ENCODE measurements around the gene PTPN9. TPM values are rescaled to one million over a fixed set of nuclear protein-coding genes. Genes with fewer than 3 reads are reported as not detected.
"Not testable (repeated sequence)": the region's sequence is repeated elsewhere in the genome, so short reads cannot be mapped to it uniquely, and the experiment has no call there.

PTPN9 gene
- total and polyA plus RNA-seq, 2 donors (not counting 1 experiment from before 2014, with no cell fraction given) = 11.8 to 15.5 TPM

DNA sequence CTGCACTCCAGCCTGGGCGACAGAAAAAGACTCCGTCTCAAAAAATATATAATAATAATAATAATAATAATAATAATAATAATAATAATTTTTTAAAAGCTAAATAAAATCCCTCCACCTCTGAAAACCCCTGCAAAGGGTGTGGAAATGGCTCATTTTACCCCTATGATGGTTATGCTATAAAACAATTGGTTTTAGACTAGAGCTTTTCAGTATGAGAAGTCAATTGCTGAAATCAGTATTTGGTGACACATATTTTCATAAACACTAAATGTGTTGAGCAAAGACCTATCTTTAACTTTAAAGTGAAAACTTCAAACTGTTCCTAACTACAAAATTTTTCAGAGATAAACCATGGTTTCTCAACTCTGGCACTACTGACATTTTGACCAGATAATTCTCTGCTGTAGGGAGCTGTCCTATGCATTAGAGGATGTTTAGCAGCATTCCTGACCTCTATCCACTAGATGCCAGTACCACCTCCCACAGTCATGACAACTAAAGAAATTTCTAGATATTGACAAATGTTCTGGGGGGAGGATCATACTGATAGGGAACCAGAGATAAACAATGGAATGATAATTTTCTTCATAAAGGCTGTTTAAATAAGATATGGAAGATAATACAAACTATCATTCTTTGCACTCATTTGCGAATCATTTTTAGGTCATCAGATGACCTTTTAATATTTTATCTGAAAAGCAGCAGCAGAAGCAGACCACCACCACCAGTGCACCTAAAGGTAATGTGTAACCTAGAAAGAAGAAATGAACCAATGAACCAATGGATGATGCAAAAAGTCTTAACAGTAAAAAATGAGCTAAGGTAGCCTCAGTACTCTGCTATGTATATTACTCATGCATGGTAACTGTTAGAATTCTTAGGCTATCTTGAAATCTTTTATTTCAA, 13.8 kb downstream of the PTPN9 start:
- Histone ChIP-seq H3K4me1 (ENCODE audit: control insufficient read depth in 2 of 2, insufficient read depth in 2 of 2, low read length in 2 of 2) (no peaks in the 10 kb centered on the region), H3K9me3 (ENCODE audit: control extremely low read depth in 1 of 3, control insufficient read depth in 2 of 3, insufficient read depth in 1 of 3, low read length in 2 of 3) (no peaks in the 10 kb centered on the region), H4K20me1 (ENCODE audit: control insufficient read depth, insufficient read depth, low read length, poor library complexity, severe bottlenecking) (peaks cover 10% of the 10 kb centered on the region), H2AFZ (ENCODE audit: insufficient read depth, low read depth, low read length, poor library complexity, severe bottlenecking) (no peak overlapping the region), H3K9ac (ENCODE audit: low read length) (no peak overlapping the region), H3K27ac (ENCODE audit: low read length in 2 of 2) (no peak overlapping the region), H3K4me3 (ENCODE audit: control extremely low read depth in 1 of 5, extremely low read depth in 1 of 5, insufficient read depth in 1 of 5, low read depth in 2 of 5, low read length in 4 of 5) (no peak overlapping the region), H3K36me3 (replicated peaks in 1 of 2; ENCODE audit: control extremely low read depth in 1 of 2, control insufficient read depth in 1 of 2, extremely low read depth in 1 of 2, insufficient read depth in 2 of 2, low read length in 1 of 2) (peaks cover 0 to 3% of the 10 kb centered on the region in 2 experiments), H3K27me3 (replicated peaks in 1 of 4; ENCODE audit: control extremely low read depth in 1 of 4, control insufficient read depth in 3 of 4, insufficient read depth in 4 of 4, low read length in 3 of 4) (no peaks in the 10 kb centered on the region), H3K4me2 (replicated peaks; ENCODE audit: low read depth, low read length, poor library complexity, severe bottlenecking) (no peak overlapping the region), H3K79me2 (ENCODE audit: control insufficient read depth, insufficient read depth, low read length) (peaks cover 53% of the 10 kb centered on the region)
- Mint-ChIP-seq H3K9me3 (ENCODE audit: insufficient read depth) (no peaks in the 10 kb centered on the region), H3K4me3 (no peak overlapping the region), H3K27ac (no peak overlapping the region), H3K27me3 (no peaks in the 10 kb centered on the region), H3K4me1 (peaks cover 4% of the 10 kb centered on the region)
- CTCF ChIA-PET = no interaction called here
- no peak for DNase-seq
- POLR2A ChIA-PET = interaction anchor here (0.6 kb wide), 1 partner anchor 88 kb away, joined by 4 read pairs; no protein-coding TSS in a partner anchor
- intact Hi-C loops (cut with micrococcal nuclease) = no loop called here
- no CpG with 5 or more reads among the region's 3 CpGs for WGBS (ENCODE audit: insufficient coverage)
- ATAC-seq (ENCODE audit: low read depth) = no peak
- TF ChIP-seq, protein P1, sequence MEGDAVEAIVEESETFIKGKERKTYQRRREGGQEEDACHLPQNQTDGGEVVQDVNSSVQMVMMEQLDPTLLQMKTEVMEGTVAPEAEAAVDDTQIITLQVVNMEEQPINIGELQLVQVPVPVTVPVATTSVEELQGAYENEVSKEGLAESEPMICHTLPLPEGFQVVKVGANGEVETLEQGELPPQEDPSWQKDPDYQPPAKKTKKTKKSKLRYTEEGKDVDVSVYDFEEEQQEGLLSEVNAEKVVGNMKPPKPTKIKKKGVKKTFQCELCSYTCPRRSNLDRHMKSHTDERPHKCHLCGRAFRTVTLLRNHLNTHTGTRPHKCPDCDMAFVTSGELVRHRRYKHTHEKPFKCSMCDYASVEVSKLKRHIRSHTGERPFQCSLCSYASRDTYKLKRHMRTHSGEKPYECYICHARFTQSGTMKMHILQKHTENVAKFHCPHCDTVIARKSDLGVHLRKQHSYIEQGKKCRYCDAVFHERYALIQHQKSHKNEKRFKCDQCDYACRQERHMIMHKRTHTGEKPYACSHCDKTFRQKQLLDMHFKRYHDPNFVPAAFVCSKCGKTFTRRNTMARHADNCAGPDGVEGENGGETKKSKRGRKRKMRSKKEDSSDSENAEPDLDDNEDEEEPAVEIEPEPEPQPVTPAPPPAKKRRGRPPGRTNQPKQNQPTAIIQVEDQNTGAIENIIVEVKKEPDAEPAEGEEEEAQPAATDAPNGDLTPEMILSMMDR (IDR thresholded peaks at IDR 0.05) = no peak
- no peak for TF ChIP-seq EZH2 (IDR thresholded peaks at IDR 0.05; ENCODE audit: borderline replicate concordance, insufficient read depth, low read depth, low read length, poor library complexity, severe bottlenecking)

DNA sequence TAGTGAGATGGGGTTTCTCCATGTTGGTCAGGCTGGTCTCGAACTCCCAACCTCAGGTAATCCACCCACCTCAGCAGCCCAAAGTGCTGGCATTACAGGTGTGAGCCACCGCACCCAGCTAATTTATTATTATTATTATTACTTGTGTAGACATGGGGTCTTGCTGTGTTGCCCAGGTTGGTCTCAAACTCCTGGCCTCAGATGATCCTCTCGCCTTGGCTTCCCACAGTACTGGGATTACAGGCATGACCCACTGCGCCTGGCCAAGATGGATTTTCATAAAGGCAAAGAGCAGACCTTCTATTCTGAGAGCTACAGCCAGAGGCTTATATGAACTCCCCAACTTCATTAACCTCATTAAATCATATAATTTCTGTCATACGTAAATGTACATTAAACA, 17.2 kb downstream of the PTPN9 start:
- 100% methylated on average over 2 of the region's 5 CpGs for WGBS (ENCODE audit: insufficient coverage)
- Mint-ChIP-seq H3K27ac (no peak overlapping the region), H3K9me3 (ENCODE audit: insufficient read depth) (no peaks in the 10 kb centered on the region), H3K4me3 (no peak overlapping the region), H3K27me3 (no peaks in the 10 kb centered on the region), H3K4me1 (peaks cover 2% of the 10 kb centered on the region)
- H3K4me3 ChIP-seq (ENCODE audit: control extremely low read depth in 1 of 5, extremely low read depth in 1 of 5, insufficient read depth in 1 of 5, low read depth in 2 of 5, low read length in 4 of 5) = no peak overlapping the region
- peaks cover 3% of the 10 kb centered on the region for H4K20me1 ChIP-seq (ENCODE audit: control insufficient read depth, insufficient read depth, low read length, poor library complexity, severe bottlenecking)
- ChIA-PET CTCF (no interaction called here), POLR2A (no interaction called here)
- no peak for DNase-seq
- H3K4me2 ChIP-seq (replicated peaks; ENCODE audit: low read depth, low read length, poor library complexity, severe bottlenecking) = no peak overlapping the region
- no peaks in the 10 kb centered on the region for H3K9me3 ChIP-seq (ENCODE audit: control extremely low read depth in 1 of 3, control insufficient read depth in 2 of 3, insufficient read depth in 1 of 3, low read length in 2 of 3)
- TF ChIP-seq EZH2 (IDR thresholded peaks at IDR 0.05; ENCODE audit: borderline replicate concordance, insufficient read depth, low read depth, low read length, poor library complexity, severe bottlenecking) = no peak
- TF ChIP-seq, protein P1 (IDR thresholded peaks at IDR 0.05) = no peak
- H2AFZ ChIP-seq (ENCODE audit: insufficient read depth, low read depth, low read length, poor library complexity, severe bottlenecking) = no peak overlapping the region
- no peak overlapping the region for H3K9ac ChIP-seq (ENCODE audit: low read length)
- no peak overlapping the region for H3K27ac ChIP-seq (ENCODE audit: low read length in 2 of 2)
- peaks cover 28% of the 10 kb centered on the region for H3K79me2 ChIP-seq (ENCODE audit: control insufficient read depth, insufficient read depth, low read length)
- intact Hi-C loops (cut with micrococcal nuclease) = no loop called here
- H3K36me3 ChIP-seq (replicated peaks in 1 of 2; ENCODE audit: control extremely low read depth in 1 of 2, control insufficient read depth in 1 of 2, extremely low read depth in 1 of 2, insufficient read depth in 2 of 2, low read length in 1 of 2) = no peaks in the 10 kb centered on the region
- H3K27me3 ChIP-seq (replicated peaks in 1 of 4; ENCODE audit: control extremely low read depth in 1 of 4, control insufficient read depth in 3 of 4, insufficient read depth in 4 of 4, low read length in 3 of 4) = no peaks in the 10 kb centered on the region
- ATAC-seq (ENCODE audit: low read depth) = no peak
- H3K4me1 ChIP-seq (ENCODE audit: control insufficient read depth in 2 of 2, insufficient read depth in 2 of 2, low read length in 2 of 2) = no peaks in the 10 kb centered on the region

DNA sequence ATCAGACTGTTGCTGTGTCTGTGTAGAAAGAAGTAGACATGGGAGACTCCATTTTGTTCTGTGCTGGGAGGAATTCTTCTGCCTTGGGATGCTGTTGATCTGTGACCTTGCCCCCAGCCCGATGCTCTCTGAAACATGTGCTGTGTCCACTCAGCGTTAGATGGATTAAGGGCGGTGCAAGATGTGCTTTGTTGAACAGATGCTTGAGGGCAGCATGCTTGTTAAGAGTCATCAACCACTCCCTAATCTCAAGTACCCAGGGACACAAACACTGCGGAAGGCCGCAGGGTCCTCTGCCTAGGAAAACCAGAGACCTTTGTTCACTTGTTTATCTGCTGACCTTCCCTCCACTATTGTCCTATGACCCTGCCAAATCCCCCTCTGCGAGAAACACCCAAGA, 19.8 kb downstream of the PTPN9 start:
- H3K9me3 Mint-ChIP-seq (ENCODE audit: insufficient read depth); intact Hi-C loops (cut with micrococcal nuclease); H4K20me1 ChIP-seq (ENCODE audit: control insufficient read depth, insufficient read depth, low read length, poor library complexity, severe bottlenecking); H3K27ac ChIP-seq (ENCODE audit: low read length in 2 of 2); H3K4me2 ChIP-seq (replicated peaks; ENCODE audit: low read depth, low read length, poor library complexity, severe bottlenecking); DNase-seq; CTCF ChIA-PET; H3K36me3 ChIP-seq (replicated peaks in 1 of 2; ENCODE audit: control extremely low read depth in 1 of 2, control insufficient read depth in 1 of 2, extremely low read depth in 1 of 2, insufficient read depth in 2 of 2, low read length in 1 of 2); ATAC-seq (ENCODE audit: low read depth); H3K4me3 Mint-ChIP-seq; H3K4me1 Mint-ChIP-seq; H3K27me3 Mint-ChIP-seq; H3K9ac ChIP-seq (ENCODE audit: low read length); H3K9me3 ChIP-seq (ENCODE audit: control extremely low read depth in 1 of 3, control insufficient read depth in 2 of 3, insufficient read depth in 1 of 3, low read length in 2 of 3); H3K27ac Mint-ChIP-seq; H3K4me1 ChIP-seq (ENCODE audit: control insufficient read depth in 2 of 2, insufficient read depth in 2 of 2, low read length in 2 of 2); H3K4me3 ChIP-seq (ENCODE audit: control extremely low read depth in 1 of 5, extremely low read depth in 1 of 5, insufficient read depth in 1 of 5, low read depth in 2 of 5, low read length in 4 of 5); H3K27me3 ChIP-seq (replicated peaks in 1 of 4; ENCODE audit: control extremely low read depth in 1 of 4, control insufficient read depth in 3 of 4, insufficient read depth in 4 of 4, low read length in 3 of 4); H2AFZ ChIP-seq (ENCODE audit: insufficient read depth, low read depth, low read length, poor library complexity, severe bottlenecking); POLR2A ChIA-PET: not testable (repeated sequence)
- WGBS (ENCODE audit: insufficient coverage) = 88% methylated on average over 1 of the region's 6 CpGs
- peaks cover 23% of the 10 kb centered on the region for H3K79me2 ChIP-seq (ENCODE audit: control insufficient read depth, insufficient read depth, low read length)

Data from B cell (primary cell).